ENCODE results near the gene KATNAL2.
A peak's percentile ranks its signal among the peaks of the same experiment; 100 is the strongest.

The KATNAL2 gene

DNA sequence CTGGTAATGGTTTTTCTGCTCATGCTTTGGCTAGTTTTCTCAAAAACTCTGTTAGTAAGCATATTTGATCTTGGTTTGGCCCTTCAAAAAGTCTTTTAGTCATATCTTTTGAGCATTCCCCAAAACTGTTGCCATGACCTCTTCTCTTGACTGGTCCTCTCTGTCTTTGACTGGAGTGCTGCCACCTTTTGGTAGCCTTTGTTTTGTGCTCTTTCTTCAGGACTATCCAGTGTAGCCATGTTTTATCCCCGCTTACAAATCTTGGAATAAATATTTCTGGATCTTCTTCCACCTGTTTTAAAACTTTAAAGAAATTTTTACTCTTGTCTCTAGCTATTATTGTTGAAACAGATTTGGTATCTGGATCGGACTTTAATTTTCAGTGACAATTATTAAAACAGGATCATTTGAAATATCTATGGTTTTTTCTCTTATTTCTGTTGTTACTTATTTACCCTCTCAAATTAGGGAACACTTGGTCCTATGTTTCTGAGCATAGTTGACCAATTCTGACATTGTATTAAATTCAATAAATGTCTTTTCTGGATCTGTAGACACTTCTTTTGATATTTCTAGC is 119.0 kb downstream of the KATNAL2 start:
- ATAC-seq: peak; percentile 92

DNA sequence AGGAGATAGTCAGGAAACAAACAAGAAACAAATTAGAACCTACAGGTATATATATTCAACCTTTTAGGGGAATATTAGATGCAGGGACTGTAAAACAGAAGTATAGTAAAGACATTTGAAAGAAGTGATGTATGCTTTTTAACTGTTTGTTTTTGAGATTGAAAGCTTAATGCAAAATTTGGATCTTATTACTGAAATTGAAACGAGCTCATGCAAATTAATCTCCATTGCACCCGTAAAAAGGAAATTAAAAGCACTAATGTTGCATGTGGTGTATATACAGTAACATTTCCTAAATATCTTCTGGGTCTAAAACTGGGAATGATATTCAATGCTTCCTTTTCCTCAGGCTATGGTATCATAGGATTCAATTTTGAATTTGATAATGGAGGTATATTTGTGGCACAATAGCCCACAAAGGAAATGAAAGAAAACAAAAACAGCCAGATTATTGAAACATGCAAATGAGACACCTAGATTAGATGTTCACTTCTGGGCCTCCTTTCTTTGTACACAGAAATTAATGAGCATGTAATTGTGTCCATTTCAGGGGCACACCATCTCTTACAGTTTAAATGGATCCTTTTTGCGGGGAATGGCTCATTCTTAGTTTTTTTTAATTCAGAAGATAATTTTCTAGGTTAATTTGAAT is 119.7 kb downstream of the KATNAL2 start:
- TF ChIP-seq ZFP3 (CRISPR knock-in tag; IDR thresholded peaks at IDR 0.05) (no peak), ZFP30 (CRISPR knock-in tag; IDR thresholded peaks at IDR 0.05) (no peak), SNAI2 (CRISPR knock-in tag; IDR thresholded peaks at IDR 0.05) (no peak), OSR1 (CRISPR knock-in tag; IDR thresholded peaks at IDR 0.05) (no peak), ISL1 (CRISPR knock-in tag; IDR thresholded peaks at IDR 0.05) (no peak), BACH2 (CRISPR knock-in tag; IDR thresholded peaks at IDR 0.05; ENCODE audit: borderline replicate concordance) (no peak), ESRRG (CRISPR knock-in tag; IDR thresholded peaks at IDR 0.05) (no peak), RARB (CRISPR knock-in tag; IDR thresholded peaks at IDR 0.05) (no peak), POU6F1 (CRISPR knock-in tag; IDR thresholded peaks at IDR 0.05; ENCODE audit: borderline replicate concordance, low read depth) (no peak), ARNTL (CRISPR knock-in tag; IDR thresholded peaks at IDR 0.05; ENCODE audit: borderline replicate concordance, low read depth) (no peak), ZNF565 (CRISPR knock-in tag; conservative IDR thresholded peaks at IDR 0.05; ENCODE audit: low read depth) (no peak), CSDC2 (CRISPR knock-in tag; IDR thresholded peaks at IDR 0.05) (no peak), TCF4 (CRISPR knock-in tag; IDR thresholded peaks at IDR 0.05; ENCODE audit: borderline replicate concordance) (no peak)
- TF ChIP-seq, protein P1, sequence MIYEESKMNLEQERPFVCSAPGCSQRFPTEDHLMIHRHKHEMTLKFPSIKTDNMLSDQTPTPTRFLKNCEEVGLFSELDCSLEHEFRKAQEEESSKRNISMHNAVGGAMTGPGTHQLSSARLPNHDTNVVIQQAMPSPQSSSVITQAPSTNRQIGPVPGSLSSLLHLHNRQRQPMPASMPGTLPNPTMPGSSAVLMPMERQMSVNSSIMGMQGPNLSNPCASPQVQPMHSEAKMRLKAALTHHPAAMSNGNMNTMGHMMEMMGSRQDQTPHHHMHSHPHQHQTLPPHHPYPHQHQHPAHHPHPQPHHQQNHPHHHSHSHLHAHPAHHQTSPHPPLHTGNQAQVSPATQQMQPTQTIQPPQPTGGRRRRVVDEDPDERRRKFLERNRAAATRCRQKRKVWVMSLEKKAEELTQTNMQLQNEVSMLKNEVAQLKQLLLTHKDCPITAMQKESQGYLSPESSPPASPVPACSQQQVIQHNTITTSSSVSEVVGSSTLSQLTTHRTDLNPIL (CRISPR knock-in tag; IDR thresholded peaks at IDR 0.05; ENCODE audit: low read depth): no peak
- TF ChIP-seq, protein P2, sequence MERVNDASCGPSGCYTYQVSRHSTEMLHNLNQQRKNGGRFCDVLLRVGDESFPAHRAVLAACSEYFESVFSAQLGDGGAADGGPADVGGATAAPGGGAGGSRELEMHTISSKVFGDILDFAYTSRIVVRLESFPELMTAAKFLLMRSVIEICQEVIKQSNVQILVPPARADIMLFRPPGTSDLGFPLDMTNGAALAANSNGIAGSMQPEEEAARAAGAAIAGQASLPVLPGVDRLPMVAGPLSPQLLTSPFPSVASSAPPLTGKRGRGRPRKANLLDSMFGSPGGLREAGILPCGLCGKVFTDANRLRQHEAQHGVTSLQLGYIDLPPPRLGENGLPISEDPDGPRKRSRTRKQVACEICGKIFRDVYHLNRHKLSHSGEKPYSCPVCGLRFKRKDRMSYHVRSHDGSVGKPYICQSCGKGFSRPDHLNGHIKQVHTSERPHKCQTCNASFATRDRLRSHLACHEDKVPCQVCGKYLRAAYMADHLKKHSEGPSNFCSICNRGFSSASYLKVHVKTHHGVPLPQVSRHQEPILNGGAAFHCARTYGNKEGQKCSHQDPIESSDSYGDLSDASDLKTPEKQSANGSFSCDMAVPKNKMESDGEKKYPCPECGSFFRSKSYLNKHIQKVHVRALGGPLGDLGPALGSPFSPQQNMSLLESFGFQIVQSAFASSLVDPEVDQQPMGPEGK (CRISPR knock-in tag; IDR thresholded peaks at IDR 0.05; ENCODE audit: borderline replicate concordance): no peak
- no peak for ATAC-seq

More for the DNA sequence above, 119.0 kb downstream of the KATNAL2 start:
- TF ChIP-seq POU6F1 (CRISPR knock-in tag; IDR thresholded peaks at IDR 0.05; ENCODE audit: borderline replicate concordance, low read depth) (no peak), TSHZ2 (CRISPR knock-in tag; IDR thresholded peaks at IDR 0.05) (no peak), ZC3H10 (CRISPR knock-in tag; IDR thresholded peaks at IDR 0.05) (no peak), CSDC2 (CRISPR knock-in tag; IDR thresholded peaks at IDR 0.05) (no peak), ZFP3 (CRISPR knock-in tag; IDR thresholded peaks at IDR 0.05) (no peak)

DNA sequence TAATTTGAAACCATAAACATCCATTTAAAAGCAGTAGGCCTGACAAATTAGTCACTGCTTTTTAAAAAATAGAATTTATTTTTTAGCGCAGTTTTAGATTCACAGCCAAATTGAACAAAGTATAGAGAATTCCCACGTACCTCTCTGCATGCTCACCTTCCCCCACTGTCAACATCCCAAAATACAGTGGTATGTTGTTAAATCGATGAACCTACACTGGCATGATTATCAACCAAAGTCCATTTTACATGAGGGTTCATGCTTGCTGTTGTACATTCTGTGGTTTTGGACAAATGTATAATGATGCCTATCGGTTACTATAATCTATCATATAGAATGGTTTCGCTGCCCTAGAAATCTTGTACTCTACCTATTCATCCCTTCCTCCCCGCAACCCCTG is 123.6 kb downstream of the KATNAL2 start:
- no peak for ATAC-seq
- TF ChIP-seq SNAI2 (CRISPR knock-in tag; IDR thresholded peaks at IDR 0.05): no peak
- no peak for TF ChIP-seq ZNF8 (CRISPR knock-in tag; IDR thresholded peaks at IDR 0.05)
- TF ChIP-seq ZC3H10 (CRISPR knock-in tag; IDR thresholded peaks at IDR 0.05): no peak
- no peak for TF ChIP-seq ZNF70 (CRISPR knock-in tag; IDR thresholded peaks at IDR 0.05)
- TF ChIP-seq TCF4 (CRISPR knock-in tag; IDR thresholded peaks at IDR 0.05; ENCODE audit: borderline replicate concordance): no peak
- no peak for TF ChIP-seq GLIS3 (CRISPR knock-in tag; IDR thresholded peaks at IDR 0.05)
- TF ChIP-seq, protein P1 (CRISPR knock-in tag; IDR thresholded peaks at IDR 0.05; ENCODE audit: low read depth): no peak
- TF ChIP-seq, protein P2 (CRISPR knock-in tag; IDR thresholded peaks at IDR 0.05; ENCODE audit: borderline replicate concordance): no peak
- no peak for TF ChIP-seq CSDC2 (CRISPR knock-in tag; IDR thresholded peaks at IDR 0.05)
- TF ChIP-seq BACH2 (CRISPR knock-in tag; IDR thresholded peaks at IDR 0.05; ENCODE audit: borderline replicate concordance): no peak
- no peak for TF ChIP-seq TSHZ2 (CRISPR knock-in tag; IDR thresholded peaks at IDR 0.05)
- TF ChIP-seq ISL1 (CRISPR knock-in tag; IDR thresholded peaks at IDR 0.05): no peak
